ENCODE results near the gene ANO2. TPM values are rescaled to one million over a fixed set of nuclear protein-coding genes. Genes with fewer than 3 reads are reported as not detected.

ANO2 gene
- total and polyA plus RNA-seq, 2 experiments from 2014 or later: 2.3 to 4.6 TPM

DNA sequence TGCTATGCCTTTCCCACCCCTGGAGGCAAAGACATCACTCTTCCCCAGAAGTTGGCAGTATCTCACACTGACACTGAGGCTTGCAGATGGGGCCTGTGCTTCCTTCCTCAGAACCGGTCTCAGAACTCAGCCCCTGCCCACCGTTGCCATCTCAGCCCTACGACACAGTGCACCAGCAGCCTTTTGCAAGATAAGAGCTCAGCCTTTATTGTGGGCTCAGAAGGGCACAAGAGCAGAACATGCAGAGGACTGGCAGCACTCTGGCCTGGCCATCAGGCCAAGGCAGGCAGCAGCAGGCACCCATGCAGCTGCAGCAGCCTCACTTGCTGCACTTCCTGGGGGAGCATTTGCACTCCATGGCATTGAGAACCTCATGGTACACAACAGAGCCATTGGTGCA lies 3.6 kb upstream of the ANO2 start:
- Histone ChIP-seq H3K36me3 (ENCODE audit: insufficient read depth) (no peaks in the 10 kb centered on the region), H3K4me1 (ENCODE audit: insufficient read depth) (no peaks in the 10 kb centered on the region), H3K9me2 (ENCODE audit: insufficient read depth) (no peaks in the 10 kb centered on the region), H3K27me3 (ENCODE audit: insufficient read depth) (peaks cover 21% of the 10 kb centered on the region), H3K79me2 (replicated peaks; ENCODE audit: insufficient read depth) (no peaks in the 10 kb centered on the region), H3F3A (replicated peaks; ENCODE audit: low read depth) (no peaks in the 10 kb centered on the region), H4K20me1 (replicated peaks; ENCODE audit: insufficient read depth) (no peaks in the 10 kb centered on the region), H3K4me3 (no peak overlapping the region), H2AFZ (no peak overlapping the region), H3K27ac (ENCODE audit: low read depth) (no peak overlapping the region), H3K4me2 (no peak overlapping the region)
- Mint-ChIP-seq H3K27me3 (ENCODE audit: insufficient read depth, low read depth, poor library complexity) (peaks cover 23% of the 10 kb centered on the region), H3K9me3 (no peaks in the 10 kb centered on the region), H3K27ac (no peak overlapping the region), H3K4me1 (peaks cover 20% of the 10 kb centered on the region), H3K36me3 (ENCODE audit: low read depth) (no peaks in the 10 kb centered on the region), H3K4me3 (no peak overlapping the region)
- TF ChIP-seq CREB1 (CRISPR knock-in tag; IDR thresholded peaks at IDR 0.05; ENCODE audit: low read depth) (no peak), NANOG (IDR thresholded peaks at IDR 0.05; ENCODE audit: borderline replicate concordance) (no peak), EZH2phosphoT487 (IDR thresholded peaks at IDR 0.05; ENCODE audit: unreplicated experiment) (no peak), JUNB (IDR thresholded peaks at IDR 0.05; ENCODE audit: unreplicated experiment) (no peak), REST (IDR thresholded peaks at IDR 0.05; ENCODE audit: unreplicated experiment) (no peak), ZNF462 (CRISPR knock-in tag; IDR thresholded peaks at IDR 0.05) (no peak), EZH2 (IDR thresholded peaks at IDR 0.05; ENCODE audit: low read depth, unreplicated experiment) (no peak), STAT1 (IDR thresholded peaks at IDR 0.05; ENCODE audit: unreplicated experiment) (no peak), POLR2AphosphoS5 (IDR thresholded peaks at IDR 0.05; ENCODE audit: low read depth) (no peak), ZNF114 (CRISPR knock-in tag; IDR thresholded peaks at IDR 0.05) (no peak), ZNF331 (CRISPR knock-in tag; IDR thresholded peaks at IDR 0.05; ENCODE audit: low read depth) (no peak), CTCF (conservative IDR thresholded peaks at IDR 0.05; ENCODE audit: low read depth in 2 of 2) (no peak)
- TF ChIP-seq, protein P1, sequence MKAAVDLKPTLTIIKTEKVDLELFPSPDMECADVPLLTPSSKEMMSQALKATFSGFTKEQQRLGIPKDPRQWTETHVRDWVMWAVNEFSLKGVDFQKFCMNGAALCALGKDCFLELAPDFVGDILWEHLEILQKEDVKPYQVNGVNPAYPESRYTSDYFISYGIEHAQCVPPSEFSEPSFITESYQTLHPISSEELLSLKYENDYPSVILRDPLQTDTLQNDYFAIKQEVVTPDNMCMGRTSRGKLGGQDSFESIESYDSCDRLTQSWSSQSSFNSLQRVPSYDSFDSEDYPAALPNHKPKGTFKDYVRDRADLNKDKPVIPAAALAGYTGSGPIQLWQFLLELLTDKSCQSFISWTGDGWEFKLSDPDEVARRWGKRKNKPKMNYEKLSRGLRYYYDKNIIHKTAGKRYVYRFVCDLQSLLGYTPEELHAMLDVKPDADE (IDR thresholded peaks at IDR 0.05): no peak
- no peak for ATAC-seq
- no peak for DNase-seq (ENCODE audit: low spot score)

Data from GM23338 (cell line).